Measurements from ENCODE around the gene LDLRAD4.

Gene LDLRAD4

DNA sequence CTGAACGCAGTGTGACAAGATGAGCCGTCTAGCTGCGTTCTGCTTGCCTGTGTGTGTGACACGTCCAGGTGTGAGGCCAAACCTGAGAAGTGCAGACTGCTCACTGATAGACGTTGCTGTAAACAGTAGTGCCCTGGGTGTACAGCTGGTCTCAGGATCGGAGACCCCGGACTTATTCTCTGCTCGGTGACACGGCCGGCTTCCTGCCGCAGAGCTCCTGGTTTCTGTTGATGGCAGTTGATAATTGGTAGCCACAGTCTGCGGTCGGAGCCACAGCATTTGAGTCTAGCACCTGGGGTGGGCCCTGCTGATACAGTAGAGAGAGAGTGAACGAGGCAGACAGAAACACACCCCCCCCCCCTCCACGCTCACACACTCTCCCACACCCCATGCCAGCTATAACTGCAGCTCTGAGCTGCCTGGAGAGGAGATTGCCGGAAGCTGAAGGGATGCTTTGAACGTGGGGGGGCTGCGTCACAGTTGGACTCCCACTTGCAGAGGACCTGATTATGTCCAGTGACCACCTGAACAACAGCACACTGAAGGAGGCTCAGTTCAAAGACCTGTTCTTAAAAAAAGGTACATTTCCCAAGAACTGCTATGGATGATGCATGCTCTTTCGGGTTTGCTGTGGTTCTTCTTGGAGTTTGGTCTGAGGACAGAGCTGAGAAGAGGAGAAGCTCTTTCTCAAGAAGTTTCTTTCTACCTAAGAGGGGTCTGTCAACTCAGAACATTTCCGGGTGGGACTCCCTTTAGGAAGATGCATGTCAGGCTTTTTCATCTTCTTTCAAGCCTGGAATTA lies 393.8 kb downstream of the LDLRAD4 start:
- DNase-seq: peak; percentile 71 to 81

DNA sequence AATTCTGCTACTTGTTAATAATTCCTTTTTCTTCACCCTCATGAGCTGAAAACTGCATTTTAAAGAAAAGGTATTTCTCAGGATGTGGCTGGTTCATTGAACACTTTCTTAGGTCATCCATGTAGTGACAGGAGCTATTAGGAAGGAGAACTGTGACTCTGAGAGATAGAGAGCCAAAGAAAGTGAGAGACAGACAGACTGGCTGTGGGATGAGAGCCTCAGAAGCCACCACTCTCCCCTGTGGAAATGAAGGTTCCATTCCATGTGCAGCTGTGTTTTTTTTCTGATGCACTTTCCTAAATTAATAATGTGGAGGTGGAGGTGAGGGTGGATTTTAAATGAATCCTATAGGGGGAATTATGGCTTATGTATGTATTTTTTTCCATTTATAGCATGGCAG lies 394.5 kb downstream of the LDLRAD4 start:
- no peak for DNase-seq

DNA sequence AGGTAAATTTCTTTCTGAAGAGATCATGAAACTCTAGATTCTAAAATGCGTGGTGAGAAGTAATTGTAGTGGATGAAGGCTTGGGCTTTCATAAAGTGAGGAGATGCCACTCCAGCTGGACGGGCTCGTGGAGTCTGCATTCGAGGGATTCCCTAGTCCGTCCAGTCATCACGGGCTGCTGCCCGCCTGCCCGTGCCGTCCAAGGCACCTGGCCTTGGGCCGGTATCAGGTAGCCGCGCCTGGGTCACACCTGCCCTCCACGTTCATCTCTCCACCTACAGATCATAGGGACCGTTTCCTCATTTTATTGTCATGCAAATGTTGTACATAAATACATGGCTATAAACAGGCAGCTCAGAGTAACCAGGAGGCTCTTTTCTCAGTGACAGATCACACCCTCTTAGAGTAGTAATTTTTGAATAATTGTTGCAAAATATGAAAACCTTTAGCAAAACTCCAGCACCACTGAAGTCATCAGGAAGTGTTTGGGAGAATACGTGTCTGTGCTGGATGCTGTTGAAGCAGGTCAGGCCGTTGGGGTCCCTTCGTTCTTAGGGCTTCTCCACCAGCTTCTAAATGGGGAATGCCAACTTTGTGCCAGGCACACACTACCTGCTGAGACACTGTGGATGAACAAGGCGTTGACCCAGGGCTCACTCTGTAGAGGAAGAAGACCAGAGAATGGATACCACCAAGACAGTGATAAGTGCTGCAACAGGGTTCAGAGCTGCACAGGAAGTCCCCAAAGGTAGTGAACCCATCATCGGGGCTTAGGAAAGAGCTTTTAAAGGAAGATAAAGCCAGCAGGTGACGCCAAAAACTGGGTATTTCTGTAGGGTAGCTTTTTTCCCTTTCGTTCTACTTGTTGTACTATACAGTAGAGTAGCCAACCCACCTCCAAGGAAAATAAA lies 395.3 kb downstream of the LDLRAD4 start:
- DNase-seq: no peak

DNA sequence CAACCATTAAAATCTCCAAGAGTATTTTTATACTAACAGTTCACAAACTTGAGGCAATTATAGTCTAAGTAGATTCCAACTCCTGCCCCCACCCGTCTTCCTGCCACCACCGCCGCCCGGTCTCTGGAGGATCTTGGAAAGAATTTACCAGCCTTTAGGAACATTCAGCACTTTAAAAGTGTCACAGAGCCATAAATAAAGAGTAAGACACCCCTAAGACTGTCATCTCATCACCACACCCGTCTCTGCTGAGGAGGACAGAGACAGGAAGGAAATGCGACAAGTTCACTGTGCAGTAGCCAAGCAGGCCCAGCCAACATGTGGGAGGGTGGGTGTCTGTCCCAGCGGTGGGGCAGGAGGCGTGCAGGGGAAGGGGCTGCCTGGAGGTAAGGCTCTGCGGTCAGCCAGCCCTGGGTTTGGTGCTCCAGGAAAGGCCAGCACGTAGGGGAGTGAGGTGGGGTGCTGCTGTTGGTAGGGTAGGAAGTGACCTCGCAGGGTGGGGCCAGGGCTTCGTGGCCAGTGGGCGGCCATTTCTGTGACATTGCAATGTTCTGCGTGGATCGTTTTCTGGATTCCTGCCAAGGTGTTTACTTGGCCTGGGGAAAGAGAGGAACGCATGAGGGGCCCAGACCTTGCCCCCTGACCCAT lies 396.2 kb downstream of the LDLRAD4 start:
- DNase-seq: no peak

DNA sequence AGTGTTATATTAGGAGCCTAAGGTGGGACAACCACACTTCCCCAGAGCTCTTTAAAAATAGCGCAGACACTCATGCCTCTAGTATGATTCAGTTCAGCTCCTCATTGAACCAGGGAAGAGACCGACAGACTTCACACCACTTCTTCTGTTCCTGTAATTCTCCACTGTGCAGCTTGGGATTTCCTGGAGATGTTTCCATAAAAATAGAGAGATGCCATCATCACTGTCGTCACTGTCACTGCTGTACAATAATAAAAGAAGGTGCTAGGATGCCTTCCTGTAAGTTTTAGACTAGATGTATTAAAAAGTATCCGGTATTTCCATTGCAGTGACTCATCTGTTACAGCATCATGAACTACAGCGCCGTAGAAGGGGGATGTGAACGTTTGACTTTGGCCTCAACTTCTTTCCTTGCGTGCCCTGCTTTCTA lies 396.9 kb downstream of the LDLRAD4 start:
- DNase-seq: no peak

DNA sequence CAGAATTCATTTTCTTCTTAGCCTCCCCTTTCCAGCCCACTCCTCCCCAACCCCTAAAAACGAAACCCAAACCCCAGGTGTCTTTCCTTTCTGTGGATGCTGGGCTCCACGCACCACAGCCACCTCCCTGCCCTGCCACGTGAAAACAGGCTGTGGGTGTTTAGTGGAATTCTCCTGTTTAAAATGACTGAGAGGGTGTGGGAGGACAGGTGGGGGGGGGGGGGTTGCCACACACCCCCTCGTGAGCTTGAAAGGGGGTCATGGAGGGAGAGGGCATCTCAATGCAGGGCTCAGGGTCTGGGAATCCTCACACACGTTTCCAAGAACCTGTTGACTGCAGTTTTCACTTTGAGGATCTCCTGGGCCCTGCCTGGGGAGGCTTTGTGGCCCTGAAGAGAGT lies 397.5 kb downstream of the LDLRAD4 start:
- DNase-seq: no peak

DNA sequence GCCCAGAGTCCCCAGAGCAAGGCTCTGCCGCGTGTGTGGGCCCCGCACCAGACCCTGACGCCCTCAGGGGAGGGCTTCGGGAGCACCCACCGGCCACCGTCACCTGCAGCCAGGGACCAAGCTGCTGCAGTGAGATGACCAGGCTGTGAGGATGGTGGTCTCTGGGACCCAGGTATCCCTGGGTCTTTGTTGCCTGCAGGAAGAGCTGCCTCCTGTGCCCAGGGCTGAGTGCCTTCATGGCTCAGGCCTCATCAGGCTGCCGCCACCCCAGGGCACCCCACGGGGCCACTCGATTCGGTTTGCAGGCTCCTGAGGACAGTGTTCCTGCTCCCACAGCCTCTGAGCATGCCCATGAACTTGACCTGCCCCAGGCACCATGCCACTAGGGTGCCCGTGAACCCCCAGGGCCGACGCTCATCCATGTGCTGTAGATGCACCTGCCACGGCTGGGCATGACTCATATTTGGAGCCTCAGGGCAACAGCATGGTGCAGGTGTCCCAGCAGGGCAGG lies 398.0 kb downstream of the LDLRAD4 start:
- no peak for DNase-seq

DNA sequence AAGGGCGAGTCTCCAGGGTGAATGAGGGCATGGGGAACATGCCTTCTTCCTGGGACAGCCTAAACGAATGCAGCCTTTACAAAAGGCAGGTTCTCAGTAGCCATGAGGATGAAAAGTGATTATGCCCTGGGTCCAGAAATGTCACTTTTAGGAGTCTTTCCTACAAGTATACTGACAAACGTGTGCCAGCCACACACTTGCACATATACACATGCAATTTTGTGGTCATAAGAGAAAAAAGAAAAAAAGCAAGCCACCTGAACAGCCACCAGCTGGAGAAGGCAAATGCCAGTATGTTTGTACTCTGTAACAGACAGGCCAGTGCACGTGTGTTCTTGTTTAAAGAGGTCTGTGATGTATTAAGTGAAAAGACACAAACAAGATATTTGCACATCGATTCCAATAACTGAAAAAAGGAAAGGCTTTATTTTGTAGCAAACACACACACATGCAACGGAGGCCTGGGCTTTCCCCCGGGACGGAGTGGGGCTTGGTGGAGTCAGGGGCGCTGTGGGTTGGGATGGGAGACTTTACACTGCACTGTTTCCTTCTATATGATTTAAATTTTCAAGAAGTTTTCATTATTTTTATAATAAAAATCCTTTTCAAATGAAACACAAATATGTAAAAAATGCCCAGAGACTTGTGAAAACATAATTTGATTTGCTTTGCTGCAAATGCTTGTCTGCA lies 399.4 kb downstream of the LDLRAD4 start:
- no peak for DNase-seq

DNA sequence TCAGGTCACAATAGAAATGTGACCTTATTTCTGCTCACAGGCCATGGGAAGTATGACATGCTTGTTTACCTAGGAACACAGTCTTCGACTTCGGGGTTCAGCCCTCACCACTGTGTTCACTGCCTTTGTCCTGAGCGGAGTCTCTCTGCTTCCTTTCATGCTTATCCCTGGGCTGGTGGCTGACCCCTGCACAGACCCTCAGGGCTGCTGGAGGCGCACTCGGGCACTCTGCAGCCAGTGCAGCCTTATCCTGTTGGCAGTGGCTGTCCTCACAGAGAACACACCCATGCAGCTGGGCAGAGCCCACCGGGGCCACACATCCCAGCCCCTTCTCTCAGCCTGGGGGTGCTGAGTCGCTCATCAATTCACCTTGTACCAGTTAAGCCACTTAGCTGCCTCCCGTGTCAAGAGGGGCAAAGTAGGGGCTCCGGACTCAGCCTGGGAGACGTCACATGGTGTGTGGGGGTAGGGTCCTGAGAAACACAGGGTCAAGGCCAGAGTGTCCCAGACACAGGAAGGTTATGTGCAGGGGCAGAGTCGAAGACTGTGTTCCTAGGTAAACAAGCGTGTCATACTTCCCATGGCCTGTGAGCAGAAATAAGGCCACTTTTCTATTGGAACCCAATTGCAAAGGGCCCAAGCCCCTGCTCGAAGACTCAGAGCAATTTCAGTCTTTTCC lies 400.3 kb downstream of the LDLRAD4 start:
- no peak for DNase-seq

DNA sequence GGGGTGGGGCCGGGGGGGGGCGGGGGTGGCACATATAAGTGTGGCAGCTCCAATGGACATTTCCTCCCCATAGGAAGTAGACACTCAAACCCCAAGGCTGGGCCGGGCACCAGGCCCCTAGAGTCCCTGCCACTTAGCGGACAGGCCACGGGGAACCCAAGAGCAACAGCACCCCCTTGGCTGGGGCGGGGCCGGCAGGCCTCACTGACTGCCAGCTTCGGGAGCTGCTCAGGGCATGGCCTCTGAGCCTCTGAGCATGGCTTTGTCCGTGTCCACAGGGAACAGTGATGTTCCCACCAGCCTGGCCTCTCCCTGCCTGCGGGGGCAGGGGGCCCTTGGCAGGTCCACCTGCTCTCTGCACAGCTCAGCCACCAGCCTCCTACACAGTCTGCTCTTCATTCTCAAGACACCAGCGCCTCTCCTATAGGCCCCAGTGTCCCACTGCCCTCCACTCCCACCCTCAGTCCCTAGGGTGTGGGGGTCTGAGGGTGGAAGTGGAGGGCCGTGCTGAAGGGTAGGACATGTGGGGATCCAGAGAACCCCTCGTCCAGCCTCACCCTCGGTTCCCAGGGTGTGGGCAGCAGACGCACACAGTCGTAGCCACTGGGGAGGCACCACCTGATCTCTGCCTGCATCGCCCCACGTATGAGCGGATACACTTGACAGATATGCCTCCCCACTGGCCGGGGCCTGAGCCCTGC lies 401.1 kb downstream of the LDLRAD4 start:
- no peak for DNase-seq

DNA sequence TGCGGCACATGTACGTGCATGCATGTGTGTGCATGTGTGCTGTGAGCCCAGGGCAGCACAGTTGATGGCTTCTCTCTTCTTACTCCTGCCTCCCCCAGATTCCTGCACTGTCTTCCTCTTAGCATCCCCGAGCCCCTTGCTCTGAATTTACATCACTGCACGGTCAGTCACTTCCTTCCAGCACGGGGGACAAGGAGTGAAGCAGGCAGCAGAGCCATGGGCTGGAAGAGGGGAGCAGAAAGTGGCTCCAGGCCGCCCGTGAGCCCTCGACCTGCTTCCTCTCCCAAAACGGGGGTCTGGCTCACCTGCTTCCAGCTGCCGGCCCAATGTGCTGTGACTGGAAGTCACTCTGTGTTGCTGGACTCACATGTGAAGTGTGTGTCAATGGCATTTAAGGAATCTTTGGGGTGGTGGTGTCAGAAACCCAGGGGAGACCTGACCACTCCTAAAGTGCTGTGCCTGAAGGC lies 401.7 kb downstream of the LDLRAD4 start:
- no peak for DNase-seq

DNA sequence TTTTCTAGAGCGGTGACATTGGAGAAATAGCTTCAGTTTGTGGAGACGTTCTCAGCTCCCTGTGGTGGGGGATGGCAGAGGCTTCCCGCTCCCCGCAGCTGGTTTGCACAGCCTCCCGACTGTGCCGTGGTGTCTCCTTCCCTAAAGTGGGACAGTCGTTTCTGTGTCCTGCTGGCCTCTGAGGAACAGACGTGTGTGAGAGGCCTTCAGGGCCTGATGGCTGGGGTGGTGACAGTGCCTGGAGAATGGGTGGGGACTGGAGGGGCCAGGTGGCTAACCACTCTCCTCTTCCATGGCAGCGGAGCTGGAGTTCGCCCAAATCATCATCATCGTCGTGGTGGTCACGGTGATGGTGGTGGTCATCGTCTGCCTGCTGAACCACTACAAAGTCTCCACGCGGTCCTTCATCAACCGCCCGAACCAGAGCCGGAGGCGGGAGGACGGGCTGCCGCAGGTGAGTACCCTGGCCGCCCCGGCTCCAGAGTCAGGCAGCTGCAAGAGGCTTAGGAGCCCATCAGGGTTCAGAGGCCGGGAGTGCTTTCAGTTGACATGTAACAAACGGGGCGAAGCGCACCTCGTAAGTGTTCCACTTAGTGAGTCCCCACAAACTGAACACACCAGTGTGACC lies 402.4 kb downstream of the LDLRAD4 start:
- DNase-seq: no peak

DNA sequence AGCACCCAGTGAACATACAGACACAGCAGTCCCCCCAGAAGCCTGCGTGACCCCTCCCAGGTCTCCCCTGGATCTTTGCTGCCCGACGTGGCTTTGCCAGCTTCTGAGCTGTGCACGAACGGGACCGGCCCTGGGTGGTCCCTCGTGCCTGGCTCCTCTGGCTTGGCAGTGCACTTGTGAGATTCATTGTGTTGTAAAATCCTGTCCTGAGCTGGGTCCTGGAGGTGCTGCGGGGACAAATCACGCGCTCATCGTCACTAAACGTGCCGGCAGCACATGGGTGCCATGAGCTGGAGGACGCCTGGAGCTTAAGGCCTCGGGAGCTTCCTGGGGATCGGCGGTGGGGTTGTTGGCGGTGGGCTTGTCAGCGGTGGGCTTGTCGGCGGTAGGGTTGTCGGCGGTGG lies 402.9 kb downstream of the LDLRAD4 start:
- no peak for DNase-seq

DNA sequence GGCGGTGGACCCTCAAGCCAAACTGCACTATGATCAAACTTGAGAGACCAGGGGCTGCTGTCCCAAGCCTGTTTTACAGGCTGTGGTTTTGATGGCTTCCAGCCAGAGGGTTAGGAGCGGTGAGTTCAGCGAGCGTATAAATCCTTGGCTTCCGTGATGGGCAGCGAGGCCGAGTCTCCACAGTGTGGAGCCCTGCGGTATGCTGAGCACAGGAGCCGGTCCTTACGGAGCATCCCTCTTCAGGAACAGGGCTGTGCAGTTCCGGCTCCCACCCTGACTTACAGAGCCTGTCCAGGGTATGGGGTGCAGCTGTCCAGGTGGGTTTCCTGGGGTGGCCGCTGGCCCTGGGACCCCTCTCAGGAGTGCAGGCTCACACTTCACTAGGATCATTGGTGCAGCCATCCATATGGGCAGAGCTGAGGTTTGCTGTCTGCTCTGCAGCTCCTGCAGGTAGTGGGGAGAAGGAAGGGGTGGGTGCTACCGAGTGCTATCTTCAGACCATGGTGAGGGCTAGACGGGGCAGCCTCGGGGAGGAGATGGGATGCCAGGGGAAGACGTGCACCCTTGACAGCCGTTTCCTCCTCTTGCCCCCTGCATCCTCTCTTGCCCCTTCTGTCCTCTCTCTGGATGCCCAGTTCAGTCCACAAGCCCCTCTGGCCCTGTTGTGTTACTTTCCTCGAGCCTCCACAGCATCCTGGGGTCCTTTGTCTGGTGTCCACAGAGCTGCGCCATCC lies 403.5 kb downstream of the LDLRAD4 start:
- DNase-seq: no peak

DNA sequence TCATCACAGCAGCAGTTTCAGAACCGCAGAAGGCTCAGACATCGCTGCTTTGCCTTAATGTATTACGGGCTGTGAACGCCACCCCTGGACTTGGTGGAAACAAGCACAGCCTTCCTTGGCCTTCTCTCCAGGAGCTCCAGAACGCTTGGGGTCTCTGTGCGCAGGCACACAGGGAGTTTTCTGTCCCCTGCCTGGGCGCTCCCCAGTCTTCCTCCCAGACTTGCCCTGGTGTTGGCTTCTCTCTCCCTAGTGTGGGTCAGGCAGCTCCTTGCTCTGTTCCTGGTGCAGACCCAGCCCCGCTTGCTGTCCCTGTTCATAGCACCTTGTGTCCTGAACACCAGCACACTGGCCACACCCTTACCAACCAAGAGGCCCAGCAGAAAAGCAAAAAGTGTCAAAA lies 404.2 kb downstream of the LDLRAD4 start:
- DNase-seq: no peak

DNA sequence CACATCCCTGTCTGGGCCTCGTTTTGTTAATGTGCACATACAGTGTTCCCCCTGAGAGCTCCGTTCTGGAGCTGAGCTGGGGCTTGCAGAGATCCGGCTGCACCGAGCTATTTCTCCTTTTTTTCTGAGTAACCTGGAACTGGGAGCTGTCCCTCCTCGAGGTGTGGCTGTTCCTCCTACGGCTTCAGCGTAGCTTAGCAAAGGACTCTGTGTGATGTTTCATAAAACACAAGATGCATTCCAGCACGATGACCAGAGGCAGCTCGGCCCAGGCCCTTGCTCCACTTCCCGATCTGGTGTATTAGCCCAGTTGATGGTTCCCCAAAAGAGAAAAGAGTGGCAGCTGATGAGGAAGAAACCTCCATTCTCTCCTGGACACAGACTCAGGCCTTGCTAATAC lies 404.8 kb downstream of the LDLRAD4 start:
- DNase-seq: no peak

DNA sequence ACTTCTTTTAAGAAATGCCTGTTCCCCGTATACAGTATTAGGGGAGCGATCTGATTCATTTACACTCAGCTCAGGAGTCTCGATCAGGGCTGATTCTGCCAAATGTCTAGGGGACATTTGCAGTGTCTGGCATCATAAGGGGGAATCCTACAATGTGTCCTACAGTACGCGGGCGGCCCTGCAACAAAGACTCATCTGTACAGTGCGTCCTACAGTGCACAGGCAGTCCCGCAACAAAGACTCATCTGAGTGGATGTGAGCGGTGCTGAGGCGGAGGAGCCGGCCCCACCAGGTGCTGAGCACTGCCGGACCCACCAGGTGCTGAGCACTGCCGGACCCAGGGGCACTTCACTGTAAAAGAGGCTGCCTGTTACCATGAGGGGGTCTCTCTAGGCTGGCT lies 405.3 kb downstream of the LDLRAD4 start:
- DNase-seq: no peak

DNA sequence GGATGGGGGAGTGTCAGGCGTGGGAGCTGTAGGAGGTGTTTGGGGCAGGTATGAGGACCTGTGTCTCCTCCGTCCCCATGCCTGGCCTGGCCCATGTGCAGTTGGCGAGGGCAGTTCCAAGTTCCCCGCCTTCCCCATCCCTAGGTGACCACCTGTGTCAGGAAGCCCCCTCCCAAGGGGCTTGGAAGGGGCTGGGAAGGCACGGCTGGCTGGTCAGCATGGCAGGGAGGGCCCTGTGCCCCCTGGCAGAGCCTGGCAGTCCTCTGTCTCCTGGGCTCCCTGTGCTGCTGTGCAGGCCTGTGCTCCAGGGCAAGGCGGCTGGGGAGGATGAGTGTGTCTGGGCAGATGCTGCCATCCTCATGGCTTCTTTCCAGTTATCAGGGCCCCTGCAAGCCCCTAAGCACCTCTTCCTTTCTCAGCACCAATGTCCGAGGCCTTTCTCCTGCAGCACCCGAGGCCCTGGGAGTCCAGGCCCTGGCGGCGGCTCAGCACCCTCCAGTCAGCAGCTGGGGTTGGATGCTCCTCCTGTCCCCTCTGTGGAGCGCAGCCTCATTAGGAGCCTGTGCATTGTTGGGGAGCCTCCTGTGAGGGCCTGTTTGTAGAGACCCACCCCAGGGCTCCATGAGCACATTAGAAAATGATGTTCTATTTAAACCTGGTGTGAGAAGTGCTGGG lies 406.1 kb downstream of the LDLRAD4 start:
- no peak for DNase-seq

DNA sequence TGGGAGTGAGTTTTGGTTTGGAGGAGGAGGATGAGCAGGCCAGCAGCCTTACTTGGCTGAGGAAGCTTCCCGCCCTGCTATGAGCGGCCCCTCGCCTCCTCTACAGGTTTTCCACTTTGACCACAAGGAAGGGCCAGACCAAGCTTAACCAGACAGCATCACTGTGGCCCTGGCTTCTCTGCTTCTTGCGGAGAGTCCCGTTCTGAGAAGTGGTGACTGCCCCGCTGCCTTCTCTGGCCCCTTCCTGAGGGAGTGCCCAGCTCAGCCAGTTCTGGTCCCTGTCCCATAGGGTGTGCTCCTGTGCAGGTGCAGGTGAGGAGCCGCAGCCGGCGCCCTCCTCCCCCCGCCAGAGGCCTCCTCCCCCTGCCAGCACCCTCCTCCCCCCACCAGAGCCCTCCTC lies 406.8 kb downstream of the LDLRAD4 start:
- no peak for DNase-seq

Measured in hippocampal formation (tissue), 2 donors.